Hindlimb muscle (tissue), 1 donor: ENCODE measurements around the gene ASIC4. TPM values are rescaled to one million over a fixed set of nuclear protein-coding genes. Genes with fewer than 3 reads are reported as not detected.

Experiments
- DNase-seq: peaks from one replicate; pipeline ENCODE4 v3.0.0-alpha.2; 2013
- polyA plus RNA-seq: library from polyadenylated mRNA; unstranded; fragments of 120-200 nt; gene quantifications from one replicate; pipeline ENCODE4 v1.2.1, GENCODE V29; 2013; ENCODE audit not compliant: insufficient read length

ASIC4 gene
- polyA plus RNA-seq, 1 donor: 0.48 TPM

- DNase-seq: no peak
These were observed 34.3 kb upstream of the ASIC4 start for GRCh38 chr2:219480004-219480403.

DNA sequence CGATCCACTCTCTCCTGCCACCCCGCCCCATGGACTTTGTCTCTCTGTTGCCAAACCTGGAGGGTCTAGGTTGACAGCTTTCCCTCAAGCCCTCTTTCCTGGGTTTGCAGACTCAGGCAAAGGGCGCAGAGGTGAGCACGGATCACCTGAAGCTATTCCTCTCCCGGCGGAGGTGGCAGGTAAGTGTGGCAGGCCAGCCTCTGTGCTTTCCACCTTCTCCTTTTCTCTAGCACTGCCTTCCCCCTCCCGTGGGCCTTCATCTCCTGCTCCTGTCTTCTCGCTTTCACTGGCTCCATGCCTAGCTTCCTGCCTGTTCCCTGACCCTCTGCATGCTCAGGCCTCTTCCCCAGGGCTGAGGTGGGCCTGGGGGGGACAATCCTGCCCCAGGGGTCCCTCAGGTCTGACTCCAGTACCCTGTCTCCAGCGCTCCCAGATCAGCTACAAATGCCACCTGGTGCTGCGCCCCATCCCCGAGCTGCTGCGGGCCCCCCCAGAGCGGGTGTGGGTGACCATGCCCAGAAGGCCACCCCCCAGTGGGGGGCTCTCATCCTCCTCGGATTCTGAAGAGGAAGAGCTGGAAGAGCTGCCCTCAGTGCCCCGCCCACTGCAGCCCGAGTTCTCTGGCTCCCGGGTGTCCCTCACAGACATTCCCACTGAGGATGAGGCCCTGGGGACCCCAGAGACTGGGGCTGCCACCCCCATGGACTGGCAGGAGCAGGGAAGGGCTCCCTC lies 31.4 kb upstream of the ASIC4 start:
- no peak for DNase-seq

- no peak for DNase-seq
These were observed 30.6 kb upstream of the ASIC4 start for GRCh38 chr2:219483451-219484342.

- no peak for DNase-seq
These were observed 29.7 kb upstream of the ASIC4 start for GRCh38 chr2:219484343-219485200.

DNA sequence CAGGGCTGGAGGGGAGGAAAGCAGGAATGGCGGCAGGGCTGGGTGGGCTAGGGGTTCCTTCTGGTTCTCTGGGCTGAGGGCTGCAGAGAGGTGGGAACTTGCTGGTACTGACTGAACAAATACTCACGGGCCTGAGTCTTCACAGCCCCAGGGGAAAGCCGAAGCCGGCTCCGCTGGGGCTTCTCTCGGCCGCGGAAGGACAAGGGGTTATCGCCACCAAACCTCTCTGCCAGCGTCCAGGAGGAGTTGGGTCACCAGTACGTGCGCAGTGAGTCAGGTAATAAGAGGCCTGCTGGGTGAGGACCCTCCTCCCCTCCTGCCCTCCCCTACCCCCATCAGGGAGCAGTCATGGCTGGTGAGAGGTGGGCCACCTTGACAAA lies 29.1 kb upstream of the ASIC4 start:
- DNase-seq: no peak

DNA sequence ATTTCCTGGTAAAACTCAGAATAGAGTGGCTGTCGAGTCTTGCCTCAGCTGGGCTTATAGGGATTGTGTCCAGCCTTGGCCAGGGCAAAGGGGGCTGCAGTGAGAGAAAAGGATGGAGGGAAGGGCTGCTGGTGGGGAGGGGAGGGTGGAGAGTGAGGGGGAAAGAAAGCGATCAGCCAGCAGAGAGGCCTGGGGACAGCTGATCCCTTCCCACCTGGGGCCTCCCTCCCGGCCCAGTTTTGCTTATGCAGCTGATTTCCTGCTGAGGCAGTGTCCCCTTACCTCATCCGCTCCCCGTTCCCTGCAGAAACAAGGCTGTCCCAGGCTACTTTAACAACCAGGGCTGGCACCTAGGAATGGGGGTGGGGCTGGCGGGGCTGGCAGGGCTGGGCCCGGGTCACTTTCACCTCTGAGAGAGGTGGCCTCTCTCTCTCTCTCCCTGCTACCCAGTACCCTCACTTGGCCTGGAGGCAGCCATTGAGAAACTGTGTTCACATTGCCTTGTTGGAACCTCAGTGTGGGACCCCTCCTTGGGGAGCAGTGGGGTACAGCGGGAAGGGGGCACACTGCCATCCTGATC lies 27.8 kb upstream of the ASIC4 start:
- no peak for DNase-seq

DNA sequence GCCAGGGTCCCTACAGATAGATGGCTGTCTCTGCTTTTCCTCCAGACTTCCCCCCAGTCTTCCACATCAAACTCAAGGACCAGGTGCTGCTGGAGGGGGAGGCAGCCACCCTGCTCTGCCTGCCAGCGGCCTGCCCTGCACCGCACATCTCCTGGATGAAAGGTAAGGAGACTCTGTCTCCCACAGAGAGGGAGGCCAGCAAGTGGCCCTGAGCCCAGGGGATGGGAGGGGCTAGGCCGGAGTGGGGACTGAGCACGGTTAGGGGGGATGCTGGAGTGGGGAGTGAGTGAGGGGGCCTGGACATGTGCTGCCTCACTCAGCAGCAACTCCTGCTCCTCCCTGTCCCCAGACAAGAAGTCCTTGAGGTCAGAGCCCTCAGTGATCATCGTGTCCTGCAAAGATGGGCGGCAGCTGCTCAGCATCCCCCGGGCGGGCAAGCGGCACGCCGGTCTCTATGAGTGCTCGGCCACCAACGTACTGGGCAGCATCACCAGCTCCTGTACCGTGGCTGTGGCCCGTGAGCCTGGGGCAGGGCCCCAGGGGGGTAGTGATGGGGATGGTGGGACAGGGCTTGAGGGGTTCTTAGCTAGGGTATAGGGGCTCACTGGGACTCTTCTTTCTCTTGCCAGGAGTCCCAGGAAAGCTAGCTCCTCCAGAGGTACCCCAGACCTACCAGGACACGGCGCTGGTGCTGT lies 26.0 kb upstream of the ASIC4 start:
- DNase-seq: no peak

GRCh38 chr2:219488844-219489194 lies 25.5 kb upstream of the ASIC4 start:
- no peak for DNase-seq

DNA sequence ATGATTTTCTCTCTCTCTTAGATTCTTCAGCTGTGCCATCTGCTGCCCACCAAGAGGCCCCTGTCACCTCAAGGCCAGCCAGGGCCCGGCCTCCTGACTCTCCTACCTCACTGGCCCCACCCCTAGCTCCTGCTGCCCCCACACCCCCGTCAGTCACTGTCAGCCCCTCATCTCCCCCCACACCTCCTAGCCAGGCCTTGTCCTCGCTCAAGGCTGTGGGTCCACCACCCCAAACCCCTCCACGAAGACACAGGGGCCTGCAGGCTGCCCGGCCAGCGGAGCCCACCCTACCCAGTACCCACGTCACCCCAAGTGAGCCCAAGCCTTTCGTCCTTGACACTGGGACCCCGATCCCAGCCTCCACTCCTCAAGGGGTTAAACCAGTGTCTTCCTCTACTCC lies 25.0 kb upstream of the ASIC4 start:
- DNase-seq: no peak

- no peak for DNase-seq
These were observed 24.1 kb upstream of the ASIC4 start for GRCh38 chr2:219490186-219490585.

GRCh38 chr2:219490600-219491130 lies 23.6 kb upstream of the ASIC4 start:
- no peak for DNase-seq

DNA sequence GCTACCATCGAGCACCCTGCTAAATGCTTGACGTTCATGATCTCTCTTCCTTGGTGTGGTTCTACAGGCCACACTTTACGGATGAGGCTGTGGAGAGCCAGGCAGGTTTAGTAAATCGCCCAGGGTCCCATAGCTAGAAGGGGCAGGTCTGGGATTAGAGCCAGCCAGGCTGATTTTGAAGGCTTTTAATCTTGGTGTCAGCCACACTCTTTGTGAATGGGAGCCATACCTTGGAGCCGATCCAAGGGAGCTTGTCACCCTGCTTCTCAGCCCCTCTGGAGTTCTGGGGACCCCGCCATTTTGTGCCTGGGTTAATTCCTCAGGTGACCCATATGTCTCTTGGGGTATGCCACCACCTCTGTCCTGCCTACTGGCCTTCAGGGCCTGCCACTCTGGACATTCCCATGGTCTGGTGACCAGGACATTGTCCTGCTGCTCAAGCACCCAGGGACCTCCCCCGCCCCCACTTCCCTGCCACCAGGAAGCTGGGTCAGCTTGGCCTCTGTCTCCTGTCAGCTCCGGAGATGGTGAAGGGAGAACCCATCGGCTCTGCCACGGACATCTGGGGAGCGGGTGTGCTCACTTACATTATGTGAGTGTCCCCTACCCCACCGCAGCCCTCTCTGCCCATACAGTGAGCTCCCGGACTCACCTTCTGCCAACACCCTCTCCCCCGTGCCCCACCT lies 22.9 kb upstream of the ASIC4 start:
- no peak for DNase-seq

DNA sequence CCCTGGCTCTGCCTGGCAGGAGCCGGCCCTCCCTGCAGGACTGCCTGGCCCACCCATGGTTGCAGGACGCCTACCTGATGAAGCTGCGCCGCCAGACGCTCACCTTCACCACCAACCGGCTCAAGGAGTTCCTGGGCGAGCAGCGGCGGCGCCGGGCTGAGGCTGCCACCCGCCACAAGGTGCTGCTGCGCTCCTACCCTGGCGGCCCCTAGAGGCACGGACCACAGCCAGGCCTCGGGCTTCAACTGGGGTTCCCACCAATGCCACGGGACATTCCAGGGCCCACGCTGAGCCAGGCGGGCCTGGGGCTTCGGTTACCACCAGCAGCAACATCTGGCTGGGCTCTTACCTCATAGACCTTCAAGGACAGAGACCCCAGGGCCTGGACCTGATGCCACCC lies 21.7 kb upstream of the ASIC4 start:
- DNase-seq: no peak

- no peak for DNase-seq
These were observed 21.2 kb upstream of the ASIC4 start for GRCh38 chr2:219493086-219493485.

- DNase-seq: no peak
These were observed 19.2 kb upstream of the ASIC4 start for GRCh38 chr2:219494952-219495530.

DNA sequence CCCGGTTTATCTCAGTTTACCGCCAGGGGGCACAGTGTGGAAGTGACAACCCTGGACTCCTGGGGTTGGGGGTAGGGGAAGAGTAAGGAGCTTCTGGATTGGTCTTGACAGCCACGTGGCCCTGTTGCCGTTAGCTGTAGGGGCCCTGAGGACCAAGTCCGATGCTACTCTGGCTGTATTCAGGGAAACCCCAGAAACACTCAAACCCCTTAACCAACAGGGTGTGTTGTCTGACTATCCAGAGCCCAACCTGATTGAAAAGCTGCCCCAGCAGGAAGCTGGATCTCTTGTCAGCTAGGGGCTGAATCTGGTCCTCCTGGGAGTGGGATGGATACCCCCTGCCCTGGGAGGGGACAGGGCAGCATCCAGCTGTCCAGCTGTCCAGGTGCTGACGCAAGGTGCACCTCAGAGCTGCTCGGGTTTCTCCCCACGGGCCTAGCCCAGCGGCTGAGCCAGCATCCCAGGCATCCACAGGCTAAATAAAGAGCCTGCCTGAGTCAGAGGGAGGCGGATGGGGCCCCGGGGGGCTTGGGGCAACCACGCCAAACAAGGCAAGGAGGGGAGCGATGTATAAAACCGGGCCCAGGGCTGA lies 18.7 kb upstream of the ASIC4 start:
- DNase-seq: peak; percentile 58

GRCh38 chr2:219496247-219496824 lies 17.9 kb upstream of the ASIC4 start:
- no peak for DNase-seq

- no peak for DNase-seq
These were observed 17.3 kb upstream of the ASIC4 start for GRCh38 chr2:219496825-219497494.
